Neuronal stem cell (in vitro differentiated cells): ENCODE measurements around the gene TOX2.

ENCODE experiments used
- DNase-seq: peaks from one replicate; pipeline ENCODE4 v3.0.0-alpha.2; 2013; ENCODE audit warnings: low spot score
- H2AFZ ChIP-seq: one replicate; pipeline ENCODE4 v1.6.1; 2013; ENCODE audit warnings: mild to moderate bottlenecking, low read length, inconsistent platforms
- H2AK5ac ChIP-seq: 2 replicates; pipeline ENCODE4 v1.6.1; 2013; ENCODE audit warnings: low read depth, mild to moderate bottlenecking, inconsistent platforms, low read length, moderate library complexity, mixed read lengths
- H2BK120ac ChIP-seq: 2 replicates; pipeline ENCODE4 v1.6.1; 2013; ENCODE audit warnings: low read depth, mild to moderate bottlenecking, inconsistent platforms, low read length, moderate library complexity, mixed read lengths
- H2BK12ac ChIP-seq: one replicate; pipeline ENCODE4 v1.6.1; 2013; ENCODE audit warnings: low read length, inconsistent platforms
- H2BK15ac ChIP-seq: 2 replicates; pipeline ENCODE4 v1.6.1; 2013; ENCODE audit warnings: mild to moderate bottlenecking, low read length, inconsistent platforms, mixed read lengths
- H2BK5ac ChIP-seq: one replicate; pipeline ENCODE4 v1.6.1; 2013; ENCODE audit warnings: inconsistent platforms, mild to moderate bottlenecking, low read length, moderate library complexity
- H3K14ac ChIP-seq: one replicate; pipeline ENCODE4 v1.6.1; 2013; ENCODE audit warnings: low read length, inconsistent platforms
- H3K18ac ChIP-seq: 2 replicates; pipeline ENCODE4 v1.6.1; 2013; ENCODE audit warnings: low read length, inconsistent platforms
- H3K23ac ChIP-seq: 2 replicates; pipeline ENCODE4 v1.6.1; 2013; ENCODE audit warnings: low read depth, mild to moderate bottlenecking, mixed read lengths, low read length, inconsistent platforms; ENCODE audit not compliant: poor library complexity
- H3K27ac ChIP-seq: replicated peaks from 3 replicates; pipeline ENCODE4 v1.5.1; 2013; ENCODE audit warnings: low read length, inconsistent platforms
- H3K27me3 ChIP-seq, 3 experiments: 2 replicates each; pipeline ENCODE4 v1.6.1; 2013; ENCODE audit warnings: low read length in 3 of 3, mild to moderate bottlenecking in 2 of 3, inconsistent platforms in 1 of 3, low read depth in 1 of 3, mixed read lengths in 1 of 3, moderate library complexity in 1 of 3; ENCODE audit not compliant: control insufficient read depth in 3 of 3, insufficient read depth in 3 of 3
- H3K36me3 ChIP-seq, 2 donors: replicated peaks in 1 of 2; 2 replicates each; pipeline ENCODE4 v1.6.1; 2013; ENCODE audit warnings: low read length in 2 of 2; ENCODE audit not compliant: control insufficient read depth in 2 of 2, insufficient read depth in 2 of 2
- H3K4ac ChIP-seq: 2 replicates; pipeline ENCODE4 v1.6.1; 2013; ENCODE audit warnings: inconsistent platforms, mild to moderate bottlenecking, low read length, moderate library complexity
- H3K4me1 ChIP-seq, 2 donors: 1 replicate in 1 of 2; 2 replicates in 1 of 2; pipeline ENCODE4 v1.6.1; 2013; ENCODE audit warnings: low read length in 2 of 2, low read depth in 1 of 2; ENCODE audit not compliant: control insufficient read depth in 2 of 2, insufficient read depth in 1 of 2
- H3K4me2 ChIP-seq: one replicate; pipeline ENCODE4 v1.6.1; 2013; ENCODE audit warnings: mild to moderate bottlenecking, low read length, inconsistent platforms; ENCODE audit not compliant: insufficient read depth, poor library complexity, severe bottlenecking
- H3K4me3 ChIP-seq, 2 donors: 2 replicates each; pipeline ENCODE4 v1.5.1; 2013; ENCODE audit warnings: low read length in 2 of 2, mild to moderate bottlenecking in 2 of 2, inconsistent platforms in 1 of 2, moderate library complexity in 1 of 2
- H3K79me1 ChIP-seq: one replicate; pipeline ENCODE4 v1.6.1; 2013; ENCODE audit warnings: low read depth, mild to moderate bottlenecking, inconsistent platforms, low read length, moderate library complexity
- H3K9ac ChIP-seq: one replicate; pipeline ENCODE4 v1.6.1; 2013; ENCODE audit warnings: mild to moderate bottlenecking, low read depth, low read length, inconsistent platforms; ENCODE audit not compliant: poor library complexity
- H3K9me3 ChIP-seq, 2 donors: replicated peaks in 1 of 2; 2 replicates each; pipeline versions ENCODE3 to v1.6.1; 2013; ENCODE audit warnings: low read length in 2 of 2, mild to moderate bottlenecking in 2 of 2, inconsistent platforms in 1 of 2, low read depth in 1 of 2, mixed read lengths in 1 of 2, moderate library complexity in 1 of 2; ENCODE audit not compliant: control insufficient read depth in 2 of 2, insufficient read depth in 1 of 2
- H4K8ac ChIP-seq: one replicate; pipeline ENCODE4 v1.6.1; 2013; ENCODE audit warnings: low read depth, mild to moderate bottlenecking, inconsistent platforms, low read length, moderate library complexity
- H4K91ac ChIP-seq: one replicate; pipeline ENCODE4 v1.6.1; 2013; ENCODE audit warnings: low read length, low read depth, mild to moderate bottlenecking, inconsistent platforms; ENCODE audit not compliant: poor library complexity
- WGBS, 2 donors: extraction: QIAGEN DNeasy Blood & Tissue Kit; methylation state at CpG; one replicate each; pipeline ENCODE4 v1.1.7; 2013; ENCODE audit warnings: missing lambda C conversion rate in 2 of 2, mixed read lengths in 1 of 2; ENCODE audit not compliant: insufficient read length in 2 of 2, insufficient replicate concordance in 1 of 2; ENCODE audit errors: extremely low coverage in 2 of 2; 5-methylcytosine and 5-hydroxymethylcytosine counted together

Gene TOX2

DNA sequence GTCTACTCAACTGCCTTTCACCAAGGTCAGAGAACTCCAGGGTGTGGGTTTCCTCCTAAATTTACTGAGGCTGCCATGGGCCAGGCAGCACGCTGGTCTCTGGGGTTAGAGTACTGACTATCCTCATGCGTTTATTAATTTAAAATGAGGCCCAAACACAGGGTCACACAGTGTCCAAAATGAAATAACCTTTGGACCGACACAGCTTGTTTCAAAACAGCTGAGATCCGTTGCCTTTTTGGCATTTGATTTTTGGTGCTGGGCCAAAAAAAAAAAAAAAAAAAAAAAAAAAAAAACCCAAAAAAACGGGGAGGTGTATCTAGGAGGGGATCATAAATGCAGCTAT lies 14.6 kb upstream of the TOX2 start:
- Histone ChIP-seq H4K91ac (no peak overlapping the region), H3K4me3 (no peak overlapping the region), H2BK120ac (no peak overlapping the region), H3K9me3 (peaks cover 5 to 18% of the 10 kb centered on the region in 2 donors), H3K36me3 (no peaks in the 10 kb centered on the region), H2BK15ac (no peak overlapping the region), H3K4me2 (no peak overlapping the region), H3K23ac (no peak overlapping the region), H3K9ac (no peak overlapping the region), H3K4me1 (peaks cover 27% of the 10 kb centered on the region in 2 donors), H3K18ac (no peak overlapping the region), H2AFZ (no peak overlapping the region), H2AK5ac (no peak overlapping the region), H2BK12ac (no peak overlapping the region), H2BK5ac (no peak overlapping the region), H4K8ac (no peak overlapping the region), H3K27me3 (no peaks in the 10 kb centered on the region), H3K14ac (no peak overlapping the region), H3K4ac (no peak overlapping the region), H3K79me1 (no peaks in the 10 kb centered on the region), H3K27ac (no peak overlapping the region)
- DNase-seq: no peak
- no CpG with 5 or more reads among the region's 5 CpGs for WGBS, 2 donors

DNA sequence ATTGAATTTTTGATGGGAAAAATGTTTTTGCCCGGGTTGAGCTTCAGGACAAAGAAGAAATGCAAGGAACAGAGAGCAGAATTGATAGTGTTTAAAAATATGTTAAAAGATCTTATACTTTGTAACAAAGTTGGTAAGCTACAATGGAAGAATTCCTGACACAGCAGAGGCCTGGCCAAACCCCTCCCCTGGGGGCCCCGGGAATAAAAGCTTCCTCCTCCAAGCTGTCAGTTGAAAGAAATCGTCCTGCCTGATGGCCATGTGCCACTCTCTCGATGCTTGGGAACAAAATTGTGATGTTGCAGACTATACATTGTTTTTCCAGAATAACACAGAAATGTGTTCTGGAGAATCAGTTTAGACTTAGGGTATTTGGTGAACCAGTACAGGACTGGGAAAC lies 14.2 kb upstream of the TOX2 start:
- Histone ChIP-seq H2AK5ac (no peak overlapping the region), H3K27ac (no peak overlapping the region), H3K4me2 (no peak overlapping the region), H3K4me1 (peaks cover 27% of the 10 kb centered on the region in 2 donors), H2BK120ac (no peak overlapping the region), H3K18ac (no peak overlapping the region), H3K36me3 (no peaks in the 10 kb centered on the region), H3K4me3 (no peak overlapping the region), H3K14ac (no peak overlapping the region), H2BK12ac (no peak overlapping the region), H3K9ac (no peak overlapping the region), H2BK15ac (no peak overlapping the region), H3K27me3 (no peaks in the 10 kb centered on the region), H2AFZ (no peak overlapping the region), H4K8ac (no peak overlapping the region), H3K9me3 (peaks cover 5 to 18% of the 10 kb centered on the region in 2 donors), H3K79me1 (no peaks in the 10 kb centered on the region), H3K4ac (no peak overlapping the region), H4K91ac (no peak overlapping the region), H3K23ac (no peak overlapping the region), H2BK5ac (no peak overlapping the region)
- DNase-seq: no peak
- no CpG with 5 or more reads among the region's 4 CpGs for WGBS, 2 donors

DNA sequence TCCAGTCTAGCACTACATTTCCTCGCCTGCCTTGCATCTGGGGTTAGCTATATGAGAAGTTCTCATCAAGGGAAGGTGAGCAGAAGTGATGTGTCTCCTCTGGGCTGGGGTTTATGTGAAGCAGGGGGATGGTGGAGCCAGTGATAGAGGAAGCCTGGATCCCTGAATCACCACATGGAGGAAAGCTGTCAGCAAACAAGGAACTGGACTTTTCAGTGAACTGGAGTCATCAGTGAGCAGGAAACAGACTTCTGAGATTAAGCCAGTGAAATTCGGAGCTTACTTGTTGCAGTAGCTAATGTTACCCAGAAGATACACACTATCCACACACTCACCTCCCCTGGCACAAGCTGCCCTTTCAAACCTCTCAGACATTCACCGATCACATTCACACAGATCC lies 13.4 kb upstream of the TOX2 start:
- no peak overlapping the region for H3K14ac ChIP-seq
- no peak overlapping the region for H3K18ac ChIP-seq
- H2BK120ac ChIP-seq: no peak overlapping the region
- H3K9ac ChIP-seq: no peak overlapping the region
- no peak overlapping the region for H3K4me2 ChIP-seq
- no peak overlapping the region for H2BK12ac ChIP-seq
- H3K9me3 ChIP-seq: peaks cover 5 to 18% of the 10 kb centered on the region in 2 donors
- no peak overlapping the region for H3K23ac ChIP-seq
- H2AK5ac ChIP-seq: no peak overlapping the region
- peaks cover 27% of the 10 kb centered on the region in 2 donors for H3K4me1 ChIP-seq
- no peak overlapping the region for H3K4me3 ChIP-seq
- H3K27me3 ChIP-seq: no peaks in the 10 kb centered on the region
- no peak overlapping the region for H3K27ac ChIP-seq
- H2BK5ac ChIP-seq: no peak overlapping the region
- H3K4ac ChIP-seq: no peak overlapping the region
- WGBS, 2 donors: no CpG with 5 or more reads among the region's 3 CpGs
- H2BK15ac ChIP-seq: peak overlapping the region; percentile 2
- no peak for DNase-seq
- no peaks in the 10 kb centered on the region for H3K79me1 ChIP-seq
- H3K36me3 ChIP-seq: no peaks in the 10 kb centered on the region
- no peak overlapping the region for H4K91ac ChIP-seq
- H4K8ac ChIP-seq: no peak overlapping the region
- H2AFZ ChIP-seq: no peak overlapping the region

DNA sequence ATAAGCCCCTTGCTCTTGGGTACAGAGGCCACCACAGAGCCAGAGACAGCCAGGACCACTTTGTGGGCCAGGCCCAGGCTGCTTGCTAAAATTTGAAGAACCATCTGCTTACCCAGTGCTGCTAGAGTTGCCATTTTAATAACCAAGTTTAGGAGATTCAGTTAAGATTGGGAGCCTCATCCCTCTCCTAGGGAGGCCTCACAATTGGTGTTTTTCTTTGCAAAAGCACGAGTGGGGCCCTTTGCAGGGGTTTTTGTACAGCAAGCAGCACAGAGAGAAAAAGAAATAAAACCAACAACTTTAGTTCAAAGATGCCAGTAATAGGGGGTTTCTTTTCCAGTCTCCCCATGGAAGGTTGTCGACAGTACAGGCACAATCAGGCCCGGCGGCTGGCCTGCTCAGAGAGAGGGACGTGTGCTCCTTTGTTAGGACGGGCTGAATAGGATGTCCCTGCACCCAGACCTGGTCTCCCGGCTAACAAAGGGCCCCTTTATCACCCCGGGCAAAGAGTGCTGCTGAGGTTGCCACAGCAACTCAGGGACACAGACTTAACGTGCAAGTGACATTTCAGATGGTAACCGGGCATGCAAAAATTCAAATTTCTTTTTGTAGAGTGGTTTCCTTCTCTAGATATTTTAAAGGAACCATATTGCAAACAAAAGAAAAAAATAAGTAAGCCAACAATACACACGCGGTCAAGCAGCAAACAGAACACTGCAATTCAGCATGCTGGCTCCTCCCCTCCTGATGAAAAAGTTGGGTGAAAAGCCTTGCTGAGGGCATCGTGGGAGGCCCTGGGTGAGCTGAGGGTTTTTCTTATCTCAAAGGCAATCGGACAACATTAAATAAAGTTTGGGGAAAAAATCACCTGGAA lies 10.5 kb upstream of the TOX2 start:
- no peak overlapping the region for H3K4me2 ChIP-seq
- peak overlapping the region; percentile 86 for H3K18ac ChIP-seq
- WGBS, 2 donors: no CpG with 5 or more reads among the region's 14 CpGs
- H3K4me3 ChIP-seq: no peak overlapping the region
- no peaks in the 10 kb centered on the region for H3K79me1 ChIP-seq
- no peak overlapping the region for H3K9ac ChIP-seq
- no peaks in the 10 kb centered on the region for H3K36me3 ChIP-seq
- H2BK12ac ChIP-seq: peak overlapping the region; percentile 25
- H3K27me3 ChIP-seq: no peaks in the 10 kb centered on the region
- peaks cover 26 to 27% of the 10 kb centered on the region in 2 donors for H3K4me1 ChIP-seq
- H2AFZ ChIP-seq: peak overlapping the region; percentile 82
- peak; percentile 58 for DNase-seq
- no peak overlapping the region for H4K8ac ChIP-seq
- H3K14ac ChIP-seq: no peak overlapping the region
- H2BK5ac ChIP-seq: peak overlapping the region; percentile 85
- H3K4ac ChIP-seq: peak overlapping the region; percentile 43
- H3K27ac ChIP-seq: peak overlapping the region; percentile 52
- peak overlapping the region; percentile 56 for H2BK120ac ChIP-seq
- no peak overlapping the region for H4K91ac ChIP-seq
- H3K23ac ChIP-seq: no peak overlapping the region
- no peak overlapping the region for H2BK15ac ChIP-seq
- H2AK5ac ChIP-seq: peak overlapping the region; percentile 89
- peaks cover 7 to 22% of the 10 kb centered on the region in 2 donors for H3K9me3 ChIP-seq
